ENCODE measurements around the gene PPP1R13B. TPM values are rescaled to one million over a fixed set of nuclear protein-coding genes. Genes with fewer than 3 reads are reported as not detected.
"Not testable (repeated sequence)": the region's sequence is repeated elsewhere in the genome, so short reads cannot be mapped to it uniquely, and the experiment has no call there.

The PPP1R13B gene
- total RNA-seq, 1 donor from 2014 or later = 8.6 TPM

- Mint-ChIP-seq H3K4me3 (no peak overlapping the region), H3K27ac (no peak overlapping the region), H3K4me1 (no peaks in the 10 kb centered on the region), H3K36me3 (ENCODE audit: low read depth) (no peaks in the 10 kb centered on the region), H3K27me3 (no peaks in the 10 kb centered on the region), H3K9me3 (no peaks in the 10 kb centered on the region)
- intact Hi-C loops (cut with micrococcal nuclease) = no loop called here
- DNase-seq = no peak
Observed at GRCh38 chr14:103788086-103788485, 59.3 kb downstream of the PPP1R13B start.

GRCh38 chr14:103782376-103782775 lies 65.0 kb downstream of the PPP1R13B start:
- intact Hi-C loops (cut with micrococcal nuclease) = no loop called here
- Mint-ChIP-seq H3K4me1 (no peaks in the 10 kb centered on the region), H3K27me3 (no peaks in the 10 kb centered on the region), H3K9me3 (no peaks in the 10 kb centered on the region), H3K27ac (no peak overlapping the region), H3K4me3 (no peak overlapping the region), H3K36me3 (ENCODE audit: low read depth) (no peaks in the 10 kb centered on the region)
- DNase-seq = no peak

GRCh38 chr14:103776319-103776718 lies 71.1 kb downstream of the PPP1R13B start:
- H3K27me3 Mint-ChIP-seq; intact Hi-C loops (cut with micrococcal nuclease); DNase-seq; H3K4me1 Mint-ChIP-seq; H3K4me3 Mint-ChIP-seq; H3K9me3 Mint-ChIP-seq; H3K36me3 Mint-ChIP-seq (ENCODE audit: low read depth); H3K27ac Mint-ChIP-seq: not testable (repeated sequence)

GRCh38 chr14:103775506-103775905 lies 71.9 kb downstream of the PPP1R13B start:
- H3K27me3 Mint-ChIP-seq = no peaks in the 10 kb centered on the region
- H3K4me3 Mint-ChIP-seq = no peak overlapping the region
- H3K36me3 Mint-ChIP-seq (ENCODE audit: low read depth) = peaks cover 2% of the 10 kb centered on the region
- peaks cover 3% of the 10 kb centered on the region for H3K9me3 Mint-ChIP-seq
- no peaks in the 10 kb centered on the region for H3K4me1 Mint-ChIP-seq
- H3K27ac Mint-ChIP-seq = no peak overlapping the region
- DNase-seq = no peak
- intact Hi-C loops (cut with micrococcal nuclease) = no loop called here

- no peaks in the 10 kb centered on the region for H3K27me3 Mint-ChIP-seq
Observed at GRCh38 chr14:103773521-103773920, 73.9 kb downstream of the PPP1R13B start.

GRCh38 chr14:103772078-103772712 lies 75.2 kb downstream of the PPP1R13B start:
- H3K27me3 Mint-ChIP-seq = no peaks in the 10 kb centered on the region
- no peak overlapping the region for H3K27ac Mint-ChIP-seq
- peaks cover 3% of the 10 kb centered on the region for H3K9me3 Mint-ChIP-seq
- DNase-seq = no peak
- intact Hi-C loops (cut with micrococcal nuclease) = no loop called here
- no peak overlapping the region for H3K4me3 Mint-ChIP-seq
- no peaks in the 10 kb centered on the region for H3K4me1 Mint-ChIP-seq
- H3K36me3 Mint-ChIP-seq (ENCODE audit: low read depth) = peaks cover 2% of the 10 kb centered on the region

More at GRCh38 chr14:103773521-103773920, 73.9 kb downstream of the PPP1R13B start:
- H3K27ac Mint-ChIP-seq = no peak overlapping the region
- no peak for DNase-seq
- no peak overlapping the region for H3K4me3 Mint-ChIP-seq
- intact Hi-C loops (cut with micrococcal nuclease) = no loop called here
- H3K36me3 Mint-ChIP-seq (ENCODE audit: low read depth) = peaks cover 2% of the 10 kb centered on the region
- H3K4me1 Mint-ChIP-seq = no peaks in the 10 kb centered on the region
- peaks cover 3% of the 10 kb centered on the region for H3K9me3 Mint-ChIP-seq

GRCh38 chr14:103770902-103771301 lies 76.5 kb downstream of the PPP1R13B start:
- Mint-ChIP-seq H3K27me3 (no peaks in the 10 kb centered on the region), H3K4me3 (no peak overlapping the region), H3K36me3 (ENCODE audit: low read depth) (peaks cover 2% of the 10 kb centered on the region), H3K9me3 (peaks cover 3% of the 10 kb centered on the region), H3K4me1 (no peaks in the 10 kb centered on the region), H3K27ac (no peak overlapping the region)
- no peak for DNase-seq
- intact Hi-C loops (cut with micrococcal nuclease) = no loop called here

- no peak for DNase-seq
- Mint-ChIP-seq H3K36me3 (ENCODE audit: low read depth) (peaks cover 2% of the 10 kb centered on the region), H3K27me3 (no peaks in the 10 kb centered on the region), H3K27ac (no peak overlapping the region), H3K9me3 (peaks cover 3% of the 10 kb centered on the region), H3K4me3 (no peak overlapping the region), H3K4me1 (no peaks in the 10 kb centered on the region)
- intact Hi-C loops (cut with micrococcal nuclease) = no loop called here
Observed at GRCh38 chr14:103770500-103770899, 76.9 kb downstream of the PPP1R13B start.

- Mint-ChIP-seq H3K9me3 (peaks cover 2% of the 10 kb centered on the region), H3K36me3 (ENCODE audit: low read depth) (peaks cover 2% of the 10 kb centered on the region), H3K4me3 (no peak overlapping the region), H3K4me1 (no peaks in the 10 kb centered on the region), H3K27ac (no peak overlapping the region), H3K27me3 (no peaks in the 10 kb centered on the region)
- no peak for DNase-seq
- intact Hi-C loops (cut with micrococcal nuclease) = no loop called here
Observed at GRCh38 chr14:103767336-103767894, 80.0 kb downstream of the PPP1R13B start.

- H3K4me1 Mint-ChIP-seq = no peaks in the 10 kb centered on the region
- no peaks in the 10 kb centered on the region for H3K27me3 Mint-ChIP-seq
- intact Hi-C loops (cut with micrococcal nuclease) = no loop called here
- no peaks in the 10 kb centered on the region for H3K9me3 Mint-ChIP-seq
- DNase-seq = no peak
- H3K27ac Mint-ChIP-seq = no peak overlapping the region
- no peaks in the 10 kb centered on the region for H3K36me3 Mint-ChIP-seq (ENCODE audit: low read depth)
- no peak overlapping the region for H3K4me3 Mint-ChIP-seq
Observed at GRCh38 chr14:103765526-103765925, 81.8 kb downstream of the PPP1R13B start.

- no peak for DNase-seq
- Mint-ChIP-seq H3K27me3 (no peaks in the 10 kb centered on the region), H3K4me3 (no peak overlapping the region), H3K9me3 (no peaks in the 10 kb centered on the region), H3K27ac (no peak overlapping the region), H3K4me1 (no peaks in the 10 kb centered on the region), H3K36me3 (ENCODE audit: low read depth) (no peaks in the 10 kb centered on the region)
- intact Hi-C loops (cut with micrococcal nuclease) = no loop called here
Observed at GRCh38 chr14:103763730-103764488, 83.5 kb downstream of the PPP1R13B start.

- Mint-ChIP-seq H3K36me3 (ENCODE audit: low read depth) (no peaks in the 10 kb centered on the region), H3K27me3 (no peaks in the 10 kb centered on the region), H3K9me3 (no peaks in the 10 kb centered on the region), H3K4me1 (no peaks in the 10 kb centered on the region), H3K27ac (no peak overlapping the region), H3K4me3 (no peak overlapping the region)
- intact Hi-C loops (cut with micrococcal nuclease) = no loop called here
- DNase-seq = no peak
Observed at GRCh38 chr14:103762541-103762940, 84.8 kb downstream of the PPP1R13B start.

GRCh38 chr14:103762036-103762435 lies 85.3 kb downstream of the PPP1R13B start:
- H3K27me3 Mint-ChIP-seq = no peaks in the 10 kb centered on the region
- intact Hi-C loops (cut with micrococcal nuclease) = no loop called here
- no peak for DNase-seq
- no peaks in the 10 kb centered on the region for H3K9me3 Mint-ChIP-seq
- H3K36me3 Mint-ChIP-seq (ENCODE audit: low read depth) = no peaks in the 10 kb centered on the region
- H3K27ac Mint-ChIP-seq = no peak overlapping the region
- no peaks in the 10 kb centered on the region for H3K4me1 Mint-ChIP-seq
- no peak overlapping the region for H3K4me3 Mint-ChIP-seq

GRCh38 chr14:103758059-103758776 lies 89.2 kb downstream of the PPP1R13B start:
- Mint-ChIP-seq H3K4me3 (no peak overlapping the region), H3K9me3 (no peaks in the 10 kb centered on the region)
- intact Hi-C loops (cut with micrococcal nuclease) = no loop called here

More at GRCh38 chr14:103758059-103758776, 89.2 kb downstream of the PPP1R13B start:
- DNase-seq = no peak
- no peaks in the 10 kb centered on the region for H3K4me1 Mint-ChIP-seq
- no peak overlapping the region for H3K27ac Mint-ChIP-seq
- H3K27me3 Mint-ChIP-seq = no peaks in the 10 kb centered on the region
- no peaks in the 10 kb centered on the region for H3K36me3 Mint-ChIP-seq (ENCODE audit: low read depth)

All from activated CD4-positive, alpha-beta T cell treated with anti-CD3 and anti-CD28 coated beads, Interleukin-2, amount 10 ng/mL, durations not matched to agents 24 days and 14 days (primary cell).